Aorta (tissue), 5 donors: ENCODE measurements around the gene PLIN5. TPM values are rescaled to one million over a fixed set of nuclear protein-coding genes. Genes with fewer than 3 reads are reported as not detected.

Source experiments
- ATAC-seq: fragments of 200-7000 bp; cut with Tn5 transposase; one replicate; pipeline ENCODE4 v1.9.1; 2022; ENCODE audit warnings: moderate library complexity; ENCODE audit not compliant: low FRiP score
- DNase-seq, 2 donors: peaks; one replicate each; pipeline ENCODE4 v3.0.0-alpha.2; 2020
- H3K27ac ChIP-seq, 2 donors: one replicate each; pipeline ENCODE4 v1.5.1; 2013; ENCODE audit warnings: low read length in 2 of 2, mild to moderate bottlenecking in 2 of 2, moderate library complexity in 2 of 2, control low read depth in 1 of 2, inconsistent platforms in 1 of 2, low read depth in 1 of 2
- H3K27me3 ChIP-seq, 2 donors: one replicate each; pipeline ENCODE4 v1.6.1; 2013; ENCODE audit warnings: control low read depth in 1 of 2, low read length in 1 of 2, mild to moderate bottlenecking in 1 of 2, moderate library complexity in 1 of 2; ENCODE audit not compliant: insufficient read depth in 2 of 2, control insufficient read depth in 1 of 2
- H3K36me3 ChIP-seq, 2 donors: one replicate each; pipeline ENCODE4 v1.6.1; 2013; ENCODE audit warnings: control low read depth in 1 of 2, low read length in 1 of 2, mild to moderate bottlenecking in 1 of 2; ENCODE audit not compliant: insufficient read depth in 2 of 2, control insufficient read depth in 1 of 2
- H3K4me1 ChIP-seq, 2 donors: one replicate each; pipeline ENCODE4 v1.6.1; 2013; ENCODE audit warnings: low read length in 2 of 2, control low read depth in 1 of 2, mild to moderate bottlenecking in 1 of 2, moderate library complexity in 1 of 2; ENCODE audit not compliant: insufficient read depth in 2 of 2, control insufficient read depth in 1 of 2
- H3K4me3 ChIP-seq, 2 donors: one replicate each; pipeline ENCODE4 v1.5.1; 2013; ENCODE audit warnings: low read length in 2 of 2, control low read depth in 1 of 2, mild to moderate bottlenecking in 1 of 2
- H3K9me3 ChIP-seq: one replicate; pipeline ENCODE4 v1.6.1; 2013; ENCODE audit warnings: mild to moderate bottlenecking, low read length; ENCODE audit not compliant: control insufficient read depth
- WGBS, 2 donors: extraction: QIAGEN DNeasy Blood & Tissue Kit; methylation state at CpG; one replicate each; pipeline ENCODE4 v1.1.7; 2013; 5-methylcytosine and 5-hydroxymethylcytosine counted together
- intact Hi-C, 2 donors: fragments of 100-400 bp; cut with DNase I; formaldehyde crosslinking; loops; one replicate each; pipeline versions ENCODE4 v1.14.2 to v1.15.0; 2022
- polyA plus RNA-seq, 2 donors: library from polyadenylated mRNA; stranded (reverse); fragments of 200-250 nt; gene quantifications; one replicate each; pipeline ENCODE4 v1.2.3, GENCODE V29; 2013
- total RNA-seq, 2 donors: library from RNA; stranded (reverse); fragmentation: NEBNext Ultra II Directional; extraction: Animal tissue kit (Norgen Biotek cat#: 25700); gene quantifications; one replicate each; pipeline ENCODE4 v1.2.1, GENCODE V29; 2021
- donor health status: healthy with polysubstance abuse.
- donor health status: Bipolar disorder and iron deficiency.
- donor health status: DM: no; HTN: no; CAD: no.
- donor health status: DM: no; HTN: no; CAD: no.
- donor health status: DM: yes; HTN: yes; CAD: no.

PLIN5 gene
- total and polyA plus RNA-seq, 4 donors: 0.38 to 3.8 (median 2.2) TPM

DNA sequence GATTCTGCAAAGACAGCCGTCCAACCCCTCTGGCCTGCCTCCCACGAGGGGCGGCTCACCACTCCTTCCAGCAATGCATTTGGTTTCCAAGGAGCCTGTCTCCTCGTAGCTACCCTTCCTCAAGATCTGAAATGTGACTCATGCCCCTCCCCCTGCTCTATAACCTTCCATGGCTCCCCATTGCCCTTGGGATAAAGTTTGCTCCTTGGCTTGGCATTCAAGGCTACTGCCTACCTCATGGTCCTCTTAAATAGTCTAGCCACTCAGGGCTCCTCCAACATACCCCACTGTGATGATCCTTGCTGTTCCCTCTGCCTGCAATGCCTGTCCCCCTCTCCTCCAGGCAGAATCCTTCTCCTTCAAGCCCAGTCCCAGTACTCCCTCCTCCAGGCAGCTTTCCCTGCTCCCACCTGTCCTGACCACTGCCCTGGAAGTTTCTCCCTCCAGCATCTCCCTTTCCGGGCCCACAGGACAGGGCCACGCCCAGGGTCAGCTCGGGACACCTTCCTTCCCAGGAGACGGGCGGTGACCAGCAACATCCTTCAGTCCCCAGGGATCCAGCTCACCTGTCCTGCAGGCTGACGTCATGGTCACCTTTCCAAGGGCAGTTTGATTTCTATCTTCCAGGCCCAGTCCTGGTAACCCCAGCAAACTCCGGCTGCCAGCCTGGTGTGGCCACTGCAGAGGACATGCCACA is 43.7 kb upstream of the PLIN5 start:
- WGBS, 2 donors: 61 to 68% methylated on average over 11 of the region's 11 CpGs
- DNase-seq: no peak
- no peak overlapping the region for H3K27ac ChIP-seq
- intact Hi-C loops: no loop called here
- no peaks in the 10 kb centered on the region for H3K36me3 ChIP-seq
- no peak overlapping the region for H3K4me3 ChIP-seq
- no peaks in the 10 kb centered on the region for H3K4me1 ChIP-seq
- H3K27me3 ChIP-seq: no peaks in the 10 kb centered on the region
- no peaks in the 10 kb centered on the region for H3K9me3 ChIP-seq
- no peak for ATAC-seq

DNA sequence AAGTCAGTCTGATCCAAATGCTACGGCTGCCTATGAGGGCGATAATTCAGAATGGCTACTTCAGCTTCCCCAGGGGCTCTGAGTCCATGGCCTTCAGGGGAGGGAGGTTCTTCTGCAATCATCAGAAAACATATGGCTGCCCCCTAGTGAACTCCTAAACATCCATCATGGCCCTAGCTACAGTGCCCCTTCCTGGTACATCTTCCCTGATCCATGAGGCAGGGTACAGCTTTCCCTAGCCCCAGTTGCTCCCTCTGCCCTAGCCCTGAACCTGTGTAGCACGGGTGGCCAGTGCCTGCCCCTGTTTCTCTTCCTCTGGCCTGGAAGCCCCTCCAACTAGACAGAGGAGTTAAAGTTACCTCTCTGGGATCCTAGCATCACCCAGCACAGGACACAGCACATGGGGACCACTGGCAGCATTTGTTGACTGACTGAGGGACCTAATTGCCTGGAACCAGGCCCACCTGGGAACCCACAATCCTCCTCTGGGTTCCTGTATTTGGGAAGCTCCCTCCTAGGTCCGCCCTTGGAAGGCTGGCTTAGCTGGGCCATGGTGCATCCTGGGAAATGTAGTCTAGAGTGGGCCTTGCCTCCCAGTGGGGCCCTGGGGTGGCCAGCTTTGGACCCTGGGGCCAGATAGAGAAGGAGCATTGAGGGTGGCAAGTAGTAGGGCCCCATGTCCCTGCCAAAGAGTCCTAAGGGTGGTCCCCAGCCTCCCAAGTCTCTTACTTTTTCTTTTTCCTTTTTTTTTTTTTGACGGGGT is 42.2 kb upstream of the PLIN5 start:
- no peaks in the 10 kb centered on the region for H3K27me3 ChIP-seq
- WGBS, 2 donors: 78 to 83% methylated on average over 5 of the region's 5 CpGs

DNA sequence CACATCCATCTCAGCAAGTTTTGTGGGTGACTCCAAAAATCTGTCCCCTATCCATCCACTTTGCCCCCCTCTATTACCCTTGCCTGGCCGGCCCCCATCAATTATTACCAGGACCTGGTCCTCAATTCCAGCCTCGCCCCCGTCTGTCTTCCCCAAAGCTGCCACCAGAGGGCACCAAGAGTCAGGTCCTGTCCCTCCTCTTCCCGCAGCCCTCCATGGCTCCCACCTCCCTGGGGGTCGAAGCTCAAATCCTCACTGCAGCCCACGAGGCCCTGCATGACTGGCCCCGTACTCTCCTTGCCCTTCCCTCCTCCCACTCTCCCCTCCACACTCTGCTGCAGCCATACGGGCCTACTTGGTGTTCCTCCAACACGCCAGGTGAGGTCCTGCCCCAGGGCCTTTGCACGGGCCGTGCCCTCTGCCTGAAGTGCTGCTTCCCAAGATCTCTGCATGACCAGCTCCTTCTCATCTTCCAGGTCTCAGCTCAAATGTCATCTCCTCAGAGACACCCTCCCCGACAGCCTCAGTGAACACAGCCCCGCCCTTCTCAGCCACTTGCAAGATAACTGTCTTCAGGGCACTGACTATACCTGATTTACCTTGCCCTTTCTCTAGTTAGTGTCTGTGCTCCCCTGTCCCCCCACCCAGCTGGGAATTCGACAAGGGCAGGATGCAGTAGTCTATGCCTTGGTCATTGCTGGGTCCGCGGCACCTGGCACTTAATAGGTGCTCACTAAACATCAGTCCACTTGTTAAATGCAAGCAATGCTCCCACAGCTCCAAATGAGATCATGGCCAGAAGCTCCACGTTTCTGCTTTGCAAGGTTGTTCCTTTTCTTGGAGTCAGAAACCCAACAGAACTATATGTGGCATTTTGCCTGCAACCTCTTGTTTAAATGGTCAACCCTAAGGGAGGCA is 41.3 kb upstream of the PLIN5 start:
- H3K27ac ChIP-seq: no peak overlapping the region
- peak; percentile 69 for ATAC-seq
- no peak overlapping the region for H3K4me3 ChIP-seq
- no peaks in the 10 kb centered on the region for H3K4me1 ChIP-seq
- peak in 1 of 2 donors; percentile 87 for DNase-seq
- no peaks in the 10 kb centered on the region for H3K27me3 ChIP-seq
- H3K9me3 ChIP-seq: no peaks in the 10 kb centered on the region
- WGBS, 2 donors: 58 to 64% methylated on average over 17 of the region's 17 CpGs
- intact Hi-C loops: loop anchor here in 1 of 2 donors (1.0 kb wide), 1 partner anchor 60 kb away; no protein-coding TSS in a partner anchor
- no peaks in the 10 kb centered on the region for H3K36me3 ChIP-seq

More for the DNA sequence above, 42.2 kb upstream of the PLIN5 start:
- Histone ChIP-seq H3K27ac (no peak overlapping the region), H3K4me1 (no peaks in the 10 kb centered on the region), H3K4me3 (no peak overlapping the region), H3K9me3 (no peaks in the 10 kb centered on the region), H3K36me3 (no peaks in the 10 kb centered on the region)
- no peak for ATAC-seq
- intact Hi-C loops: no loop called here
- no peak for DNase-seq

DNA sequence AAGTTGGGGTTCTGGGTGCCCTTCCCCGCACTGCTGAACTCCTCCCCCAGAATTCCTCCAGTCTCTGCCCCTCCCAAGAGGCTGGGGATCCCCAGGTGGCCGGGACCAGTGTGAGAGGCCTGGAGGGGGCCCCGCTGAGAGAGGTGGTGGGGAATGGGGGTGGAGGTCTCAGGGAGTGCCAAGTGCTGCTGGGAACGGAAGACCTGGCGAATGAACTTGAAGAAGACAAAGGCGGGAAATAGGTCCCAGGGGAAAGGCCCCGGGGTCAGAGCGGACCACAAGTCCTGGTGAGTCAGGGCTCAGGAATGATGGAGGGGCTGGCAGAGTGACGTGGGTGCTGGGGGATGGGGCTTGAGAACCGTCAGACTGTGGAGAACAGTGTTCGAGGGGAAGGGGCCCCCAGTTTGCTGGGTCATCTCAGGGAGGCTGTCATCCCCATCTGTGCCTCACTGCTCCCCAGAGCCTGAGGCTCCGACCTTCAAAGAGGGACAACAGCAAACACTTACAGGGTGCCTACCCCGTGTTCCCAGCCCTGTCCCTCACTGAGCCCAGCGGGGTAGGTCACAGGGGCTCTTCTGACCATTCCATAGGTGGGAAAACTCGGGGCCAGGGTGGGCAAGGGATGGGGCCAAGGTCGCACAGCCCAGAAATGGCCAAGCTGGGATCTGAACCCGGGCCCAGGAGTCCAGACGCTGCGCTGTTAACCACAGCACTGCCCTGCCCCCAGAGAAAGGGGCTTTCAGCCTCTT is 40.4 kb upstream of the PLIN5 start:
- no peaks in the 10 kb centered on the region for H3K4me1 ChIP-seq
- 16 to 24% methylated on average over 19 of the region's 19 CpGs for WGBS, 2 donors
- ATAC-seq (peak; percentile 49), DNase-seq (peak in 1 of 2 donors; percentile 88)
- no peak overlapping the region for H3K27ac ChIP-seq
- no peak overlapping the region for H3K4me3 ChIP-seq
- H3K27me3 ChIP-seq: no peaks in the 10 kb centered on the region
- no peaks in the 10 kb centered on the region for H3K9me3 ChIP-seq
- intact Hi-C loops: loop anchor here in 1 of 2 donors (1.0 kb wide), 1 partner anchor 61 kb away; no protein-coding TSS in a partner anchor
- no peaks in the 10 kb centered on the region for H3K36me3 ChIP-seq

DNA sequence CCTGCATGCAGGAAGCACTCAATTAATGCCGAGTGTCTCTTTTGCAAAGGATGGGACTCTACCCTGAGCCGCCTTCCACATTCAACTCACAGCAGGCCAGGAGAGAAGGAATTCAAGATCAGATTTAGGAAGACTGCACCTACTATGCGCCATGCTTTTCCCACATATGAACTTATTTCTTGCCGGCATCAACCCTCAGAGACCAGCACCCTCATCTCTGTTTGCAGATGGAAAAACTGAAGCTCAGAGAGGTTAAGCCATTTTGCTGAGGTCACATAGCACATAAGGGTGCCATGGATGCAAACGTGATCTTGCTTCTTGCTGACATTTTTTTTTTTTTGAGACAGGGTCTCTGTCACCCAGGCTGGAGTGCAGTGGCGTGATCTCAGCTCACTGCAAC is 38.7 kb upstream of the PLIN5 start:
- no peak for ATAC-seq
- Histone ChIP-seq H3K27me3 (no peaks in the 10 kb centered on the region), H3K9me3 (no peaks in the 10 kb centered on the region), H3K4me3 (no peak overlapping the region), H3K4me1 (no peaks in the 10 kb centered on the region), H3K36me3 (no peaks in the 10 kb centered on the region), H3K27ac (no peak overlapping the region)
- no peak for DNase-seq
- WGBS, 2 donors: 77 to 84% methylated on average over 6 of the region's 6 CpGs
- intact Hi-C loops: no loop called here

DNA sequence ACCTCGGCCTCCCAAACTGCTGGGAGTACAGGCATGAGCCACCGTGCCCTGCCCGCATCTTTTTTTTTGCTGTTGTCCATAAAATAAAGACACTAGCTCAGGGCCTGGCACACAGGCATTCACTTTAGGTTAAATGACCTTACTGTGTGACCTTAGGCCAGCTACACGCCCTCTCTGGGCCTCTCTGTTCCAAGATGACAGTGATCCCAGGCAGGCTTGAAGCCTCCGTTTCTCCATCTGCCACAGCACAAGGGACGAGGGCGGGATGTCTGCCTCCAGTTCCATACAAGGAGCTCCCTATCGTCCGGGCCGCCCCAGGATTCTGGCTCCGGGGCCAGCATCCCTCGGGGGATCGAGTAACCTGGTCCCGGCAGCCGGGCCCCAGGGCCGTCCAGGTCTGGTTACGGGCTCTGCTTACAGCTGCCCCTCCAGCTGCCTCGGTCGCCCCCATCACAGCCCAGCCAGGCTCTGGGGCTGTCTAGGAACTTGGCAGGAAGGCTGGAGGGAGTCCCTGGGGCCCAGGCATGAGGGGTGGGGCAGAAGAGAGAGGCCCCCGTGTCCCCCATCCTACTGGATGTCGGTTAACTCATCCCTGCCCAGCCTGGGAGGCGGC is 36.4 kb upstream of the PLIN5 start:
- Histone ChIP-seq H3K9me3 (no peaks in the 10 kb centered on the region), H3K36me3 (no peaks in the 10 kb centered on the region), H3K4me1 (no peaks in the 10 kb centered on the region), H3K4me3 (no peak overlapping the region), H3K27ac (no peak overlapping the region), H3K27me3 (no peaks in the 10 kb centered on the region)
- no peak for ATAC-seq
- WGBS, 2 donors: 17 to 19% methylated on average over 20 to 22 of the region's 22 CpGs
- DNase-seq: no peak
- intact Hi-C loops: no loop called here

DNA sequence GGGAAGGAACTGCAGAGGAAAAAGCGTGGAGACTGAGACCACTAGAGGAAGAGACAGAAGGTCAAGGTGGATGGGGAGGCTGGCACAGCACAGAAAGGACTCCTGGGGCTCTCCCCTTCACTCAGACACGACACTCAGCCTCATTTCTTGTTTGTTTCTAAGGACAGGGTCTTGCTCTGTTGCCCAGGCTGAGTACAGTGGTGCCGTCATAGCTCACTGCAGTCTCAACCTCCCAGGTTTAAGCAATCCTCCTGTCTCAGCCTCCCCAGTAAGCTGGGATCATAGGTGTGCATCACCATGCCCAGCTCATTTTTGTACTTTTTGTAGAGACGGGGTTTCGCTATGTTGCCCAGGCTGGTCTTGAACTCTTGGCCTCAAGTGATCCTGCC is 35.9 kb upstream of the PLIN5 start:
- intact Hi-C loops: no loop called here

DNA sequence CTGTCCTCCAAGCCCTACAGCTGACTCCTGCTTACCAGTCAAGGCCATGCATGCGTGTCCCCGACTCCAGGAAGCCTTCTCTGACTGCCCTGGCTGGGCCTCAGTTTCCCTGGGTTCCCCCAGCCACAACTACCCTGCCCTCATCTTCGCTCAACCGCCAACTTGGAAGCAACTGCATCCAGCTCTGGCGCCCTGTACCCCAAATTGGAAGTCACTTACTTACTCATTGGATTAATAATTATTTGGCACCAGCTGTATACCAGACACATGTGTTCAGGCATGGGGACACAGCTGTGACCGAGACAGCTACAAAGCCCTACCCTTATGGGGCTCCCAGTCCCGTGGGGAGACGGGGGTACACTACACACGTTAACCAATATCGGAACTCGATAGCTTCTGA is 35.4 kb upstream of the PLIN5 start:
- H3K9me3 ChIP-seq: no peaks in the 10 kb centered on the region
- no peaks in the 10 kb centered on the region for H3K27me3 ChIP-seq

More for the DNA sequence above, 35.9 kb upstream of the PLIN5 start:
- no peak for ATAC-seq
- Histone ChIP-seq H3K4me3 (no peak overlapping the region), H3K4me1 (no peaks in the 10 kb centered on the region), H3K27me3 (no peaks in the 10 kb centered on the region), H3K9me3 (no peaks in the 10 kb centered on the region), H3K36me3 (no peaks in the 10 kb centered on the region), H3K27ac (no peak overlapping the region)
- DNase-seq: no peak
- 92 to 97% methylated on average over 5 of the region's 5 CpGs for WGBS, 2 donors

More for the DNA sequence above, 35.4 kb upstream of the PLIN5 start:
- 91 to 92% methylated on average over 11 of the region's 11 CpGs for WGBS, 2 donors
- DNase-seq (no peak), ATAC-seq (no peak)
- intact Hi-C loops: no loop called here
- no peak overlapping the region for H3K4me3 ChIP-seq
- H3K36me3 ChIP-seq: no peaks in the 10 kb centered on the region
- H3K27ac ChIP-seq: no peak overlapping the region
- H3K4me1 ChIP-seq: no peaks in the 10 kb centered on the region
